Loucy (cell line): ENCODE measurements around the gene CBARP.

Source experiments
- CTCF ChIP-seq: fragments of 200-600 bp; sonication (generic); conservative IDR thresholded peaks from 2 replicates; pipeline ENCODE4 v1.5.1; 2014; ENCODE audit warnings: mild to moderate bottlenecking, antibody characterized with exemption, low read length
- EZH2phosphoT487 ChIP-seq: fragments of 200-600 bp; IDR thresholded peaks from 2 replicates; pipeline ENCODE4 v1.6.1; 2018; ENCODE audit warnings: antibody characterized with exemption, mild to moderate bottlenecking, moderate library complexity, borderline replicate concordance

- no peak for TF ChIP-seq CTCF
- TF ChIP-seq EZH2phosphoT487: no peak
Observed at GRCh38 chr19:1285737-1286360, 48.0 kb upstream of the CBARP start, which contains the start of gene EFNA2.
